NCI-H2029 (cell line): Measurements from ENCODE around the gene APBA1.
"Not testable (repeated sequence)": the region's sequence is repeated elsewhere in the genome, so short reads cannot be mapped to it uniquely, and the experiment has no call there.

Experiments used
- DNase-seq: peaks from one replicate; lab custom pipeline; 2025; lab: John Stamatoyannopoulos, UW

The APBA1 gene

GRCh38 chr9:69443178-69443577 lies 229.0 kb downstream of the APBA1 start:
- peak; percentile 72 for DNase-seq

GRCh38 chr9:69442486-69442885 lies 229.7 kb downstream of the APBA1 start:
- no peak for DNase-seq

- DNase-seq = peak; percentile 36
These were observed 231.8 kb downstream of the APBA1 start for GRCh38 chr9:69440254-69440955.

- DNase-seq = not testable (repeated sequence)
These were observed 232.5 kb downstream of the APBA1 start for GRCh38 chr9:69439654-69440053.

- no peak for DNase-seq
These were observed 238.2 kb downstream of the APBA1 start for GRCh38 chr9:69433968-69434367.

GRCh38 chr9:69433392-69433791 lies 238.8 kb downstream of the APBA1 start:
- DNase-seq = no peak

GRCh38 chr9:69432623-69433022 lies 239.5 kb downstream of the APBA1 start:
- DNase-seq = no peak

GRCh38 chr9:69431777-69432176 lies 240.4 kb downstream of the APBA1 start:
- DNase-seq = no peak

GRCh38 chr9:69431203-69431602 lies 241.0 kb downstream of the APBA1 start:
- no peak for DNase-seq

GRCh38 chr9:69430206-69430605 lies 242.0 kb downstream of the APBA1 start:
- no peak for DNase-seq

- no peak for DNase-seq
These were observed 242.9 kb downstream of the APBA1 start for GRCh38 chr9:69429281-69429680.

- no peak for DNase-seq
These were observed 244.0 kb downstream of the APBA1 start for GRCh38 chr9:69428017-69428785.

GRCh38 chr9:69427286-69427685 lies 244.9 kb downstream of the APBA1 start:
- DNase-seq = no peak

GRCh38 chr9:69425136-69425801 lies 246.9 kb downstream of the APBA1 start:
- DNase-seq = no peak

- peak; percentile 47 for DNase-seq
These were observed 250.0 kb downstream of the APBA1 start for GRCh38 chr9:69421908-69422801.

- DNase-seq = no peak
These were observed 251.4 kb downstream of the APBA1 start for GRCh38 chr9:69420611-69421270.

GRCh38 chr9:69412741-69413150 lies 259.4 kb downstream of the APBA1 start:
- DNase-seq = no peak

- no peak for DNase-seq
These were observed 260.0 kb downstream of the APBA1 start for GRCh38 chr9:69411931-69412740.

GRCh38 chr9:69411246-69411645 lies 260.9 kb downstream of the APBA1 start:
- DNase-seq = no peak

GRCh38 chr9:69409936-69410335 lies 262.2 kb downstream of the APBA1 start:
- DNase-seq = not testable (repeated sequence)
